Activated CD4-positive, alpha-beta T cell treated with anti-CD3 and anti-CD28 coated beads for 36 hours (primary cell): ENCODE results near the gene VPS13A. TPM values are rescaled to one million over a fixed set of nuclear protein-coding genes. Genes with fewer than 3 reads are reported as not detected.
"Not testable (repeated sequence)": the region's sequence is repeated elsewhere in the genome, so short reads cannot be mapped to it uniquely, and the experiment has no call there.

Experiments used
- ATAC-seq: fragments of 200-7000 bp; cut with Tn5 transposase; one replicate; pipeline ENCODE4 v1.10.0; 2021; ENCODE audit warnings: mild to moderate bottlenecking, moderate library complexity
- CTCF ChIA-PET: fragments of 350-600 bp; sonication (Branson Sonifier 250); formaldehyde crosslinking; loops from one replicate; lab custom pipeline; 2021; ENCODE audit warnings: antibody characterized with exemption; lab: Charles Lee
- POLR2A ChIA-PET: fragments of 350-600 bp; sonication (Branson Sonifier 250); formaldehyde crosslinking; loops from one replicate; lab custom pipeline; 2021; ENCODE audit warnings: antibody characterized with exemption, inconsistent platforms; lab: Charles Lee
- DNase-seq: peaks from one replicate; pipeline ENCODE4 v3.0.0-alpha.2; 2020
- H3K27ac Mint-ChIP-seq: one replicate; pipeline ENCODE4 v1.8.0; 2021; ENCODE audit warnings: mixed read lengths
- H3K27me3 Mint-ChIP-seq: one replicate; pipeline ENCODE4 v1.8.0; 2021; ENCODE audit warnings: mixed read lengths
- H3K36me3 Mint-ChIP-seq: one replicate; pipeline ENCODE4 v1.8.0; 2021; ENCODE audit warnings: low read depth, mixed read lengths
- H3K4me1 Mint-ChIP-seq: one replicate; pipeline ENCODE4 v1.8.0; 2021; ENCODE audit warnings: mixed read lengths
- H3K4me3 Mint-ChIP-seq: one replicate; pipeline ENCODE4 v1.8.0; 2021; ENCODE audit warnings: mild to moderate bottlenecking, moderate library complexity, mixed read lengths
- H3K9me3 Mint-ChIP-seq: one replicate; pipeline ENCODE4 v1.8.0; 2021; ENCODE audit warnings: low read depth, mixed read lengths
- intact Hi-C, 2 experiments: fragments of 100-400 bp; cut with DNase I in 1 of 2; cut with micrococcal nuclease in 1 of 2; formaldehyde crosslinking; loops; one replicate each; pipeline versions ENCODE4 v1.14.2 to v1.15.1; 2022 to 2024; cut with DNase I, micrococcal nuclease
- total RNA-seq, 2 experiments: library from RNA; stranded (reverse); gene quantifications; one replicate each; pipeline ENCODE4 v1.2.3, GENCODE V29; 2021

Gene VPS13A
- total RNA-seq, 2 experiments from 2014 or later: 33.3 to 33.6 TPM

GRCh38 chr9:77251050-77251449 lies 73.7 kb downstream of the VPS13A start:
- DNase-seq: no peak
- Mint-ChIP-seq H3K4me1 (no peaks in the 10 kb centered on the region), H3K27me3 (no peaks in the 10 kb centered on the region), H3K27ac (no peak overlapping the region), H3K4me3 (no peak overlapping the region), H3K36me3 (peaks cover 36% of the 10 kb centered on the region), H3K9me3 (peaks cover 7% of the 10 kb centered on the region)
- POLR2A ChIA-PET: no interaction called here
- intact Hi-C loops: no loop called here
- CTCF ChIA-PET: no interaction called here
- no peak for ATAC-seq

- POLR2A ChIA-PET: no interaction called here
- no peak overlapping the region for H3K4me3 Mint-ChIP-seq
- H3K9me3 Mint-ChIP-seq: peaks cover 10% of the 10 kb centered on the region
- DNase-seq (no peak), ATAC-seq (no peak)
- H3K4me1 Mint-ChIP-seq: no peaks in the 10 kb centered on the region
- H3K27ac Mint-ChIP-seq: no peak overlapping the region
- H3K27me3 Mint-ChIP-seq: no peaks in the 10 kb centered on the region
- CTCF ChIA-PET: interaction anchor here (1.2 kb wide), 1 partner anchor 11 kb away, joined by 3 read pairs; no protein-coding TSS in a partner anchor
- intact Hi-C loops: no loop called here
- H3K36me3 Mint-ChIP-seq: peaks cover 48% of the 10 kb centered on the region
Observed at GRCh38 chr9:77257275-77257674, 79.9 kb downstream of the VPS13A start.

GRCh38 chr9:77261605-77262004 lies 84.3 kb downstream of the VPS13A start:
- no peak overlapping the region for H3K27ac Mint-ChIP-seq
- peaks cover 17% of the 10 kb centered on the region for H3K9me3 Mint-ChIP-seq
- no peaks in the 10 kb centered on the region for H3K4me1 Mint-ChIP-seq
- no peak for ATAC-seq
- intact Hi-C loops: no loop called here
- CTCF ChIA-PET: no interaction called here
- DNase-seq: no peak
- H3K27me3 Mint-ChIP-seq: no peaks in the 10 kb centered on the region
- POLR2A ChIA-PET: no interaction called here
- peaks cover 54% of the 10 kb centered on the region for H3K36me3 Mint-ChIP-seq
- no peak overlapping the region for H3K4me3 Mint-ChIP-seq

GRCh38 chr9:77267762-77268161 lies 90.4 kb downstream of the VPS13A start:
- Mint-ChIP-seq H3K36me3 (peaks cover 53% of the 10 kb centered on the region), H3K9me3 (peaks cover 17% of the 10 kb centered on the region)
- H3K27me3 Mint-ChIP-seq, DNase-seq, H3K4me1 Mint-ChIP-seq, POLR2A ChIA-PET, H3K27ac Mint-ChIP-seq, intact Hi-C loops, ATAC-seq, H3K4me3 Mint-ChIP-seq: not testable (repeated sequence)
- CTCF ChIA-PET: interaction anchor here (0.6 to 0.7 kb wide), 2 partner anchors 528 to 1482 kb away, joined by 3 read pairs; no protein-coding TSS in a partner anchor

- Mint-ChIP-seq H3K4me1 (no peaks in the 10 kb centered on the region), H3K27me3 (no peaks in the 10 kb centered on the region), H3K4me3 (no peak overlapping the region), H3K9me3 (peaks cover 2% of the 10 kb centered on the region), H3K36me3 (peaks cover 25% of the 10 kb centered on the region), H3K27ac (no peak overlapping the region)
- intact Hi-C loops: no loop called here
- ChIA-PET CTCF (no interaction called here), POLR2A (no interaction called here)
- DNase-seq (no peak), ATAC-seq (no peak)
Observed at GRCh38 chr9:77271023-77271690, 93.8 kb downstream of the VPS13A start.

- Mint-ChIP-seq H3K36me3 (peaks cover 9% of the 10 kb centered on the region), H3K4me1 (no peaks in the 10 kb centered on the region), H3K27me3 (no peaks in the 10 kb centered on the region), H3K4me3 (no peak overlapping the region), H3K27ac (no peak overlapping the region), H3K9me3 (no peaks in the 10 kb centered on the region)
- DNase-seq (no peak), ATAC-seq (no peak)
- ChIA-PET CTCF (no interaction called here), POLR2A (no interaction called here)
- intact Hi-C loops: no loop called here
Observed at GRCh38 chr9:77276799-77277198, 99.5 kb downstream of the VPS13A start.

GRCh38 chr9:77277719-77278118 lies 100.4 kb downstream of the VPS13A start:
- H3K9me3 Mint-ChIP-seq: no peaks in the 10 kb centered on the region
- CTCF ChIA-PET: no interaction called here
- intact Hi-C loops: no loop called here
- POLR2A ChIA-PET: no interaction called here
- H3K4me3 Mint-ChIP-seq: no peak overlapping the region
- H3K27me3 Mint-ChIP-seq: no peaks in the 10 kb centered on the region
- H3K27ac Mint-ChIP-seq: no peak overlapping the region
- ATAC-seq (no peak), DNase-seq (no peak)
- no peaks in the 10 kb centered on the region for H3K4me1 Mint-ChIP-seq
- H3K36me3 Mint-ChIP-seq: peaks cover 9% of the 10 kb centered on the region

GRCh38 chr9:77283991-77284390 lies 106.7 kb downstream of the VPS13A start:
- no peaks in the 10 kb centered on the region for H3K4me1 Mint-ChIP-seq
- DNase-seq: no peak
- CTCF ChIA-PET: interaction anchor here (1.6 kb wide), 1 partner anchor 117 kb away, joined by 4 read pairs; no protein-coding TSS in a partner anchor

GRCh38 chr9:77284616-77285015 lies 107.3 kb downstream of the VPS13A start:
- DNase-seq: no peak
- intact Hi-C loops: no loop called here
- Mint-ChIP-seq H3K27ac (no peak overlapping the region), H3K9me3 (peaks cover 16% of the 10 kb centered on the region), H3K36me3 (peaks cover 42% of the 10 kb centered on the region), H3K4me1 (no peaks in the 10 kb centered on the region), H3K4me3 (no peak overlapping the region), H3K27me3 (no peaks in the 10 kb centered on the region)
- ChIA-PET POLR2A (no interaction called here), CTCF (no interaction called here)
- ATAC-seq: no peak

More at GRCh38 chr9:77283991-77284390, 106.7 kb downstream of the VPS13A start:
- H3K27me3 Mint-ChIP-seq: no peaks in the 10 kb centered on the region
- peaks cover 42% of the 10 kb centered on the region for H3K36me3 Mint-ChIP-seq
- no peak overlapping the region for H3K27ac Mint-ChIP-seq
- no peak for ATAC-seq
- POLR2A ChIA-PET: no interaction called here
- peaks cover 16% of the 10 kb centered on the region for H3K9me3 Mint-ChIP-seq
- no peak overlapping the region for H3K4me3 Mint-ChIP-seq
- intact Hi-C loops: no loop called here

GRCh38 chr9:77290373-77290772 lies 113.0 kb downstream of the VPS13A start:
- ChIA-PET CTCF (no interaction called here), POLR2A (no interaction called here)
- H3K4me3 Mint-ChIP-seq: no peak overlapping the region
- intact Hi-C loops: no loop called here
- no peaks in the 10 kb centered on the region for H3K27me3 Mint-ChIP-seq
- no peaks in the 10 kb centered on the region for H3K4me1 Mint-ChIP-seq
- no peak for DNase-seq
- H3K36me3 Mint-ChIP-seq: peaks cover 50% of the 10 kb centered on the region
- H3K9me3 Mint-ChIP-seq: peaks cover 16% of the 10 kb centered on the region
- ATAC-seq: no peak
- H3K27ac Mint-ChIP-seq: no peak overlapping the region

GRCh38 chr9:77291714-77292113 lies 114.4 kb downstream of the VPS13A start:
- ChIA-PET CTCF (interaction anchor here (0.5 kb wide), 1 partner anchor 803 kb away, joined by 3 read pairs; no protein-coding TSS in a partner anchor), POLR2A (no interaction called here)
- Mint-ChIP-seq H3K9me3 (peaks cover 15% of the 10 kb centered on the region), H3K4me1 (no peaks in the 10 kb centered on the region), H3K27ac (no peak overlapping the region), H3K36me3 (peaks cover 37% of the 10 kb centered on the region), H3K4me3 (no peak overlapping the region), H3K27me3 (no peaks in the 10 kb centered on the region)
- ATAC-seq (no peak), DNase-seq (no peak)
- intact Hi-C loops: no loop called here

GRCh38 chr9:77293949-77294348 lies 116.6 kb downstream of the VPS13A start:
- no peak overlapping the region for H3K27ac Mint-ChIP-seq
- no peak overlapping the region for H3K4me3 Mint-ChIP-seq
- CTCF ChIA-PET: no interaction called here

More at GRCh38 chr9:77293949-77294348, 116.6 kb downstream of the VPS13A start:
- H3K9me3 Mint-ChIP-seq: peaks cover 3% of the 10 kb centered on the region
- H3K4me1 Mint-ChIP-seq: no peaks in the 10 kb centered on the region
- intact Hi-C loops: no loop called here
- no peaks in the 10 kb centered on the region for H3K27me3 Mint-ChIP-seq
- POLR2A ChIA-PET: no interaction called here
- ATAC-seq: no peak
- peaks cover 17% of the 10 kb centered on the region for H3K36me3 Mint-ChIP-seq
- no peak for DNase-seq
